ENCODE results near the gene MSN. TPM values are rescaled to one million over a fixed set of nuclear protein-coding genes. Genes with fewer than 3 reads are reported as not detected.
A peak's percentile ranks its signal among the peaks of the same experiment; 100 is the strongest.

The MSN gene
- total and polyA plus RNA-seq, 2 experiments from 2014 or later: 268 to 281 TPM

DNA sequence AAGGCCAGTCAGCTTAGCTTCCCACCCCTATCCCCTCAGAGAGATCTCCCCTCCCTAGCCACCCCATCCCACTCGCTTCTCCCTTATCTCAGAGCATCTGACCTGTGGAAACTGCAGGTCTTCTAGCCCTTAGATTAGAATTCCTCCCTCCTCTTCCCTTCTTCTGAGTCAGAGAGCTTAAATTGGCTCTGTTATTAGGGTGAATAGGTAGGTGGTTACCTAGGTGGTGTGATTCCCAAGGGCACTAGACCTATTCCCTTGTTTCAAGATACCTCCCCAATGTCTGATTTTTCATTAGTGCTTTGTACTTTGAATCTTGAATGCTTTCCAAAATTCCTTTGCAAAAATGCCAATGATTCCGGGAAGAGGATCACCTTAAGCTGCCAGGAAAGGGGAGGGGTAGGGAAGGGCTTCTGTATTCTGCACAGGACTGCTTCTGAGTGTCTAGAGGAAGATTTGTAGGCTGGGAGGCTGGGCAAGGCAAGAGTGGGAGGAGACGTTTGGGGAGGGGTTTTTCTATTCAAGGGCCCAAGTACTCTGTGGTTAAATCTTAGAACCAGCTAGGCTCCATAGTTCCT lies 24.5 kb upstream of the MSN start:
- Histone ChIP-seq H3K4me1 (ENCODE audit: insufficient read depth) (peaks cover 26% of the 10 kb centered on the region), H3K4me2 (ENCODE audit: unreplicated experiment) (peak overlapping the region; percentile 12), H3K79me2 (ENCODE audit: insufficient read depth) (no peaks in the 10 kb centered on the region), H3K36me3 (ENCODE audit: low read depth) (no peaks in the 10 kb centered on the region), H2AFZ (no peak overlapping the region), H3K9me2 (ENCODE audit: insufficient read depth) (no peaks in the 10 kb centered on the region), H3K27ac (peak overlapping the region; percentile 37; the same call in 1 of the 2 replicates), H3K27me3 (replicated peaks; ENCODE audit: insufficient read depth) (no peaks in the 10 kb centered on the region), H3K4me3 (no peak overlapping the region), H4K20me1 (ENCODE audit: insufficient read depth) (no peaks in the 10 kb centered on the region), H3K9me3 (ENCODE audit: low read depth) (no peaks in the 10 kb centered on the region), H3K9ac (no peak overlapping the region), H3F3A (ENCODE audit: insufficient read depth) (peaks cover 12% of the 10 kb centered on the region)
- TF ChIP-seq EZH2 (IDR thresholded peaks at IDR 0.05; ENCODE audit: insufficient read depth, poor library complexity, severe bottlenecking) (no peak), EZH2phosphoT487 (IDR thresholded peaks at IDR 0.05; ENCODE audit: insufficient read depth, low read depth) (no peak)
- DNase-seq: peak; percentile 15
- in situ Hi-C loops (cut with MboI): no loop called here
- 0 to 36% methylated on average over 2 to 3 of the region's 3 CpGs for WGBS, 2 experiments (ENCODE audit: low coverage in 1 of 2, low lambda C conversion rate in 2 of 2, missing lambda C conversion rate in 2 of 2)

DNA sequence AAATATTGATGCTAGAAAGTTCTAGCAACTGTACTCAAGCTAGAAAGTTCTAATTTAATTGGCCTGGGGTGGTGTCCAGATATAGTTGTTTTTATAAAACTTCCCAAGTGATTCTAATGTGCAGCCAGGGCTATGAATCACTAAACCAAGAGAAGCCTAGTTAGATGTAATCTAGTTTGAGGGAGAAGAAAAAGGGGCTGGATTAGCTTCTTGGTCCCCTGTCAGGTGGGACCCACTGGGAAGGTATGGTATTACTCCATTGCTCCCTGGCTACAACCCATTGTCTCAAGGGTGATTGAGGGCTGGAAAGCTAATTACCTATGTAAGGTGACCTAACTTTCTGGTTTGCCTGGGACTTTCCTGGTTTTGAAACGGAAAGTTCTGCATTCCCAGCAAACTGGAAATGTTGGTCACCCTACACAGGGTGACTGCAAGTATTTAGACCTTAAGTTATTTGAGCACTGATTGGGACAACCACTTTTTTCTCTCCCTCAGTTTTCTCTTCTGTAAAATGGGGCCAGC lies 23.9 kb upstream of the MSN start:
- Histone ChIP-seq H2AFZ (no peak overlapping the region), H3K9me2 (ENCODE audit: insufficient read depth) (no peaks in the 10 kb centered on the region), H3K4me3 (no peak overlapping the region), H3K36me3 (ENCODE audit: low read depth) (no peaks in the 10 kb centered on the region), H3K9ac (no peak overlapping the region), H3K27me3 (replicated peaks; ENCODE audit: insufficient read depth) (no peaks in the 10 kb centered on the region), H3K4me1 (ENCODE audit: insufficient read depth) (peaks cover 26% of the 10 kb centered on the region), H3K79me2 (ENCODE audit: insufficient read depth) (no peaks in the 10 kb centered on the region), H3K4me2 (ENCODE audit: unreplicated experiment) (peak overlapping the region; percentile 12), H3F3A (ENCODE audit: insufficient read depth) (peaks cover 12% of the 10 kb centered on the region), H3K9me3 (ENCODE audit: low read depth) (no peaks in the 10 kb centered on the region), H3K27ac (peak overlapping the region; percentile 37; the same call in 1 of the 2 replicates), H4K20me1 (ENCODE audit: insufficient read depth) (no peaks in the 10 kb centered on the region)
- TF ChIP-seq EZH2phosphoT487 (IDR thresholded peaks at IDR 0.05; ENCODE audit: insufficient read depth, low read depth) (no peak), EZH2 (IDR thresholded peaks at IDR 0.05; ENCODE audit: insufficient read depth, poor library complexity, severe bottlenecking) (no peak)
- WGBS, 2 experiments (ENCODE audit: low coverage in 1 of 2, low lambda C conversion rate in 2 of 2, missing lambda C conversion rate in 2 of 2): 94% methylated on average over 1 of the region's 1 CpG
- peak; percentile 68 for DNase-seq
- in situ Hi-C loops (cut with MboI): no loop called here

DNA sequence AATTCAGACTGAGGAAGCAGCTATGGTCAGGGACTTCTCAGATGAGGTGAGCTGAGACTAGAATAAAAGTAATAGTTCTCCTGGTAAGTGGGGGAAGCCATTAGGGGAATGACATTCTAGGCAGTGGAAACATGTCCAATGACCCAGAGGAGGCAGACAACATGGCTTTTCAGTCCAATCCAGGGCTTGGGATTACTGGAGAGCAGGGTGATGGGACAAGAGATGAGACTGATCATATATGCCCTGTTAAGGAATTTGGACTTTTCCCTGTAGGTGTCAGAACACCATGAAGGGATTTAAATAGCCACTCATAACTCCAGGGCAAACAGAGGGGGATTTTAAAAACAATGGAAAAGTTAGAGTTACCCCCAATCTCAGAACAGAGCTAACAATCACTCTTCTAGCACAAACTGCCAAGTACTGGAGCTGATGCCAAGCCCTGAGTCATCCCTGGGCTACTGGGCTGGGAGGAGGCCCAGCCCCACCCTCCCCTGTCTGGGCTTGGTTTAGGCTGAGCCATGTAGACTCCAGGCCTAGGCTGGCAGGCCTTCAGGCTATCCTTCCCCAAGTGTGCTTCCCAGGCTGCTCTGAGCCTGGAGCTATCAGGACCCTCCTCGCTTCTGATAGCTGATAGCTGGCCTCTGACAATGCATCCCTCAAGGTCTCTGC lies 22.7 kb upstream of the MSN start:
- no peak for TF ChIP-seq EZH2phosphoT487 (IDR thresholded peaks at IDR 0.05; ENCODE audit: insufficient read depth, low read depth)
- no peak for TF ChIP-seq EZH2 (IDR thresholded peaks at IDR 0.05; ENCODE audit: insufficient read depth, poor library complexity, severe bottlenecking)

DNA sequence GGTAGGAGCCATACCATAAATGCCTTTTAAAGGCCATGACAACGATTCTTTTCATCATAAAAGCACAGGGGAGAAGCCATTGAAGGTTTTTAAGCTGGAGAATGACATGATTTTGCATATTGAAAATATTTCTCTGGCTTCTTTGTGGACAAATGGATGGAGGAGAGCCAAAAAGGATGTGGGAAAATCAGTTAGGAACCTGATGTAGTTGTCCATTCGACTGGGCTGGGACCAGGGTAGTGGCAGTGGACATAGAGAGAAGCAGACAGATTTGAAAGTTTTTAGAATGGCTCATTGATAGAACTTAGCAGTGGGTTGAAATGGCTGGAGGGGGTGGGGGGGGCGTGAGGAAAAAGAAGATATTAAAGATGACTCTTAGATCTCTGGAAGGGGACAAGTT lies 19.7 kb upstream of the MSN start:
- 71 to 80% methylated on average over 2 to 3 of the region's 3 CpGs for WGBS, 2 experiments (ENCODE audit: low coverage in 1 of 2, low lambda C conversion rate in 2 of 2, missing lambda C conversion rate in 2 of 2)
- no peak overlapping the region for H3K4me3 ChIP-seq
- in situ Hi-C loops (cut with MboI): no loop called here

More for the DNA sequence above, 22.7 kb upstream of the MSN start:
- no peaks in the 10 kb centered on the region for H4K20me1 ChIP-seq (ENCODE audit: insufficient read depth)
- peaks cover 26% of the 10 kb centered on the region for H3K4me1 ChIP-seq (ENCODE audit: insufficient read depth)
- peaks cover 12% of the 10 kb centered on the region for H3F3A ChIP-seq (ENCODE audit: insufficient read depth)
- peak overlapping the region; percentile 73 for H3K27ac ChIP-seq
- H3K36me3 ChIP-seq (ENCODE audit: low read depth): no peaks in the 10 kb centered on the region
- peak overlapping the region; percentile 35 for H3K4me2 ChIP-seq (ENCODE audit: unreplicated experiment)
- no peaks in the 10 kb centered on the region for H3K27me3 ChIP-seq (replicated peaks; ENCODE audit: insufficient read depth)
- no peaks in the 10 kb centered on the region for H3K9me3 ChIP-seq (ENCODE audit: low read depth)
- peak overlapping the region; percentile 78 for H2AFZ ChIP-seq
- no peaks in the 10 kb centered on the region for H3K79me2 ChIP-seq (ENCODE audit: insufficient read depth)
- DNase-seq: peak; percentile 87
- H3K9me2 ChIP-seq (ENCODE audit: insufficient read depth): no peaks in the 10 kb centered on the region
- H3K9ac ChIP-seq: peak overlapping the region; percentile 70
- in situ Hi-C loops (cut with MboI): no loop called here
- no peak overlapping the region for H3K4me3 ChIP-seq
- 0% methylated on average over 1 of the region's 1 CpG; no CpG with 5 or more reads in 1 of the 2 experiments for WGBS, 2 experiments (ENCODE audit: low coverage in 1 of 2, low lambda C conversion rate in 2 of 2, missing lambda C conversion rate in 2 of 2)

More for the DNA sequence above, 19.7 kb upstream of the MSN start:
- Histone ChIP-seq H2AFZ (no peak overlapping the region), H3K9me2 (ENCODE audit: insufficient read depth) (no peaks in the 10 kb centered on the region), H3F3A (ENCODE audit: insufficient read depth) (peaks cover 12% of the 10 kb centered on the region), H3K27me3 (replicated peaks; ENCODE audit: insufficient read depth) (no peaks in the 10 kb centered on the region), H3K4me2 (ENCODE audit: unreplicated experiment) (no peak overlapping the region), H3K4me1 (ENCODE audit: insufficient read depth) (peaks cover 24% of the 10 kb centered on the region), H3K79me2 (ENCODE audit: insufficient read depth) (no peaks in the 10 kb centered on the region), H3K27ac (no peak overlapping the region), H4K20me1 (ENCODE audit: insufficient read depth) (no peaks in the 10 kb centered on the region), H3K36me3 (ENCODE audit: low read depth) (no peaks in the 10 kb centered on the region), H3K9me3 (ENCODE audit: low read depth) (no peaks in the 10 kb centered on the region), H3K9ac (no peak overlapping the region)
- TF ChIP-seq EZH2 (IDR thresholded peaks at IDR 0.05; ENCODE audit: insufficient read depth, poor library complexity, severe bottlenecking) (no peak), EZH2phosphoT487 (IDR thresholded peaks at IDR 0.05; ENCODE audit: insufficient read depth, low read depth) (no peak)
- DNase-seq: no peak

Measured in GM23248 (cell line).